Progenitor cell of endocrine pancreas (in vitro differentiated cells): Measurements from ENCODE around the gene FOXN3. TPM values are rescaled to one million over a fixed set of nuclear protein-coding genes. Genes with fewer than 3 reads are reported as not detected.

ENCODE experiments used
- DNase-seq: peaks from one replicate; pipeline ENCODE4 v3.0.0; 2021; ENCODE audit warnings: low spot score; ENCODE audit not compliant: unreplicated experiment
- H3K27ac Mint-ChIP-seq: 2 replicates; pipeline ENCODE4 v1.8.0; 2021; ENCODE audit warnings: mild to moderate bottlenecking, moderate library complexity, mixed read lengths
- H3K27me3 Mint-ChIP-seq: 2 replicates; pipeline ENCODE4 v1.8.0; 2021; ENCODE audit warnings: mixed read lengths
- H3K36me3 Mint-ChIP-seq: 2 replicates; pipeline ENCODE4 v1.8.0; 2022; ENCODE audit warnings: mixed read lengths; ENCODE audit not compliant: insufficient read depth
- H3K4me1 Mint-ChIP-seq: 2 replicates; pipeline ENCODE4 v1.8.0; 2021; ENCODE audit warnings: low read depth, mixed read lengths
- H3K4me3 Mint-ChIP-seq: 2 replicates; pipeline ENCODE4 v1.8.0; 2021; ENCODE audit warnings: low read depth, mild to moderate bottlenecking, moderate library complexity, mixed read lengths
- H3K9me3 Mint-ChIP-seq: 2 replicates; pipeline ENCODE4 v1.8.0; 2021; ENCODE audit warnings: low read depth, mixed read lengths
- total RNA-seq: library from RNA; stranded (reverse); gene quantifications from 2 replicates; pipeline ENCODE4 v1.2.1, GENCODE V29; 2021
- TF ChIP-seq, protein P1 (sequence below): fragments of 200-600 bp; sonication (generic); IDR thresholded peaks from one replicate; pipeline ENCODE4 v1.5.0; 2021; ENCODE audit warnings: antibody characterized with exemption, mild to moderate bottlenecking; ENCODE audit not compliant: unreplicated experiment

Gene FOXN3
- total RNA-seq, 1 donor from 2014 or later: 25.8 TPM

- TF ChIP-seq, protein P1, sequence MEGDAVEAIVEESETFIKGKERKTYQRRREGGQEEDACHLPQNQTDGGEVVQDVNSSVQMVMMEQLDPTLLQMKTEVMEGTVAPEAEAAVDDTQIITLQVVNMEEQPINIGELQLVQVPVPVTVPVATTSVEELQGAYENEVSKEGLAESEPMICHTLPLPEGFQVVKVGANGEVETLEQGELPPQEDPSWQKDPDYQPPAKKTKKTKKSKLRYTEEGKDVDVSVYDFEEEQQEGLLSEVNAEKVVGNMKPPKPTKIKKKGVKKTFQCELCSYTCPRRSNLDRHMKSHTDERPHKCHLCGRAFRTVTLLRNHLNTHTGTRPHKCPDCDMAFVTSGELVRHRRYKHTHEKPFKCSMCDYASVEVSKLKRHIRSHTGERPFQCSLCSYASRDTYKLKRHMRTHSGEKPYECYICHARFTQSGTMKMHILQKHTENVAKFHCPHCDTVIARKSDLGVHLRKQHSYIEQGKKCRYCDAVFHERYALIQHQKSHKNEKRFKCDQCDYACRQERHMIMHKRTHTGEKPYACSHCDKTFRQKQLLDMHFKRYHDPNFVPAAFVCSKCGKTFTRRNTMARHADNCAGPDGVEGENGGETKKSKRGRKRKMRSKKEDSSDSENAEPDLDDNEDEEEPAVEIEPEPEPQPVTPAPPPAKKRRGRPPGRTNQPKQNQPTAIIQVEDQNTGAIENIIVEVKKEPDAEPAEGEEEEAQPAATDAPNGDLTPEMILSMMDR: no peak
- DNase-seq: no peak
- H3K27ac Mint-ChIP-seq: no peak overlapping the region
Measured at GRCh38 chr14:89269404-89269803, 147.6 kb downstream of the FOXN3 start.

GRCh38 chr14:89268514-89268913 is 148.5 kb downstream of the FOXN3 start:
- Mint-ChIP-seq H3K4me3 (no peak overlapping the region), H3K9me3 (no peaks in the 10 kb centered on the region), H3K36me3 (no peaks in the 10 kb centered on the region), H3K4me1 (peaks cover 6% of the 10 kb centered on the region), H3K27ac (no peak overlapping the region), H3K27me3 (peaks cover 3% of the 10 kb centered on the region)
- TF ChIP-seq, protein P1: no peak
- DNase-seq: no peak

More at GRCh38 chr14:89269404-89269803, 147.6 kb downstream of the FOXN3 start:
- Mint-ChIP-seq H3K36me3 (no peaks in the 10 kb centered on the region), H3K4me1 (peaks cover 6% of the 10 kb centered on the region), H3K4me3 (no peak overlapping the region), H3K9me3 (no peaks in the 10 kb centered on the region), H3K27me3 (peaks cover 3% of the 10 kb centered on the region)

GRCh38 chr14:89267656-89268055 is 149.4 kb downstream of the FOXN3 start:
- TF ChIP-seq, protein P1: no peak
- H3K27ac Mint-ChIP-seq: no peak overlapping the region

DNA sequence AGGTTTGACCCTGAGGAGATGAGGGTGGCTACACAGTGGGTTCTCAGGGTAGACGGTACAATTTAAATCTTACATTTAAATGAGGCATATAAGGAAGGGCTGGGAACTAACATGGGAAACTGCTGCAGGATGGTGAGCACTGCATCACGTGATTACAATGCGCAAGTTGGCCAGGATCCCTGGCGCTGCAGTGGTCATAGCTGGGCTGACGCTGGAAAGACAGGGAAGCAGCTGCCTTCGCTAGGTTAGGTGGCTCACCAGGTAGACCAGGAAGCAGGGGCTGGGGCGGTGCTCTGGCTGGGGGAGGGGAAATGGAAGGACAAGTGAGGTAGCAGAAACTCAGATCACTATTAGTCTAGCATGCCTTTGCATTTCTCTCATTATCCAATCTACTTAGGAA is 149.9 kb downstream of the FOXN3 start:
- Mint-ChIP-seq H3K9me3 (no peaks in the 10 kb centered on the region), H3K4me1 (peaks cover 6% of the 10 kb centered on the region), H3K36me3 (no peaks in the 10 kb centered on the region), H3K27me3 (peaks cover 3% of the 10 kb centered on the region), H3K27ac (no peak overlapping the region), H3K4me3 (no peak overlapping the region)
- no peak for DNase-seq
- TF ChIP-seq, protein P1: no peak

More at GRCh38 chr14:89267656-89268055, 149.4 kb downstream of the FOXN3 start:
- H3K4me1 Mint-ChIP-seq: peaks cover 6% of the 10 kb centered on the region
- no peak overlapping the region for H3K4me3 Mint-ChIP-seq
- H3K9me3 Mint-ChIP-seq: no peaks in the 10 kb centered on the region
- DNase-seq: no peak
- no peaks in the 10 kb centered on the region for H3K36me3 Mint-ChIP-seq
- peaks cover 3% of the 10 kb centered on the region for H3K27me3 Mint-ChIP-seq

DNA sequence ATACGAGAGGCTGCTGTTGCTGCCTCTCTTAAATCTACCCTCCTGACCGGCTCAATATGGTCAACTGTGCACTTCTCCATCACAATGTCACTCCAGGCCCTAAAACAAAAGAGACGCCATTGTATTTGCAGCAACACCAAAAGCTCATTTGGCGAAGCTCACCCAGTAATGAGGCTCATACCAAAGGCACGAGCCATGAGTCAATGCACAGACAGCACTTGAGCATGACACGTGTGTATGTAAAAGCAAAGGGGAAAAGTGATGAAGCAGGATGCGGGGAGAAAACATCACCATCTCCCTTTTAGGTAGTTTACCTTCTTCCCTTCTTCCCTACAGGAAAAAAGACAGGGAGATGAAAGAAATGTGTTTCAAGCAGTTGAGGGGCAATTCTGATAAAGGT is 150.3 kb downstream of the FOXN3 start:
- TF ChIP-seq, protein P1: no peak
- Mint-ChIP-seq H3K4me1 (peaks cover 6% of the 10 kb centered on the region), H3K4me3 (no peak overlapping the region), H3K27me3 (peaks cover 3% of the 10 kb centered on the region), H3K36me3 (no peaks in the 10 kb centered on the region), H3K9me3 (no peaks in the 10 kb centered on the region), H3K27ac (no peak overlapping the region)
- DNase-seq: no peak
